OCI-M1 (cell line): ENCODE results near the gene CCDC201.
"Not testable (repeated sequence)": the region's sequence is repeated elsewhere in the genome, so short reads cannot be mapped to it uniquely, and the experiment has no call there.

ENCODE experiments used
- DNase-seq: peaks from one replicate; lab custom pipeline; 2025; lab: John Stamatoyannopoulos, UW

The CCDC201 gene

GRCh38 chr7:45817016-45817415 lies 55.9 kb downstream of the CCDC201 start:
- not testable (repeated sequence) for DNase-seq

GRCh38 chr7:45814216-45815118 lies 58.4 kb downstream of the CCDC201 start:
- not testable (repeated sequence) for DNase-seq

- DNase-seq = not testable (repeated sequence)
Measured at GRCh38 chr7:45813771-45814170, 59.1 kb downstream of the CCDC201 start.

- no peak for DNase-seq
Measured at GRCh38 chr7:45812946-45813345, 59.9 kb downstream of the CCDC201 start.

GRCh38 chr7:45811652-45812234 lies 61.1 kb downstream of the CCDC201 start:
- not testable (repeated sequence) for DNase-seq

- DNase-seq = not testable (repeated sequence)
Measured at GRCh38 chr7:45810451-45811005, 62.4 kb downstream of the CCDC201 start.
